Measurements from ENCODE around the gene TRIOBP.
A peak's percentile ranks its signal among the peaks of the same experiment; 100 is the strongest.

The TRIOBP gene

GRCh38 chr22:37731804-37732471, 35.1 kb downstream of the TRIOBP start:
- no peak for DNase-seq

- DNase-seq, result no peak
Observed at GRCh38 chr22:37732699-37733607, 36.1 kb downstream of the TRIOBP start.

GRCh38 chr22:37733625-37734401, 37.0 kb downstream of the TRIOBP start:
- DNase-seq, result no peak

- DNase-seq, result no peak
Observed at GRCh38 chr22:37734402-37734700, 37.5 kb downstream of the TRIOBP start.

- peak in 23 of 51 donors; percentile 8 to 55 (median 23) for DNase-seq
Observed at GRCh38 chr22:37734964-37735451, 38.2 kb downstream of the TRIOBP start.

GRCh38 chr22:37739035-37739434, 42.2 kb downstream of the TRIOBP start:
- no peak for DNase-seq

GRCh38 chr22:37739611-37740049, 42.8 kb downstream of the TRIOBP start:
- DNase-seq, result peak in 2 of 51 donors; percentile 10 to 17

GRCh38 chr22:37740455-37741311, 43.8 kb downstream of the TRIOBP start:
- DNase-seq, result no peak

GRCh38 chr22:37741312-37741795, 44.5 kb downstream of the TRIOBP start:
- peak in 8 of 51 donors; percentile 2 to 31 (median 12) for DNase-seq

GRCh38 chr22:37742376-37743171, 45.7 kb downstream of the TRIOBP start:
- DNase-seq, result no peak

GRCh38 chr22:37744589-37744988, 47.7 kb downstream of the TRIOBP start:
- DNase-seq, result no peak

GRCh38 chr22:37745548-37746365, 48.9 kb downstream of the TRIOBP start:
- peak; percentile 14 to 94 (median 77) for DNase-seq

GRCh38 chr22:37746366-37747079, 49.7 kb downstream of the TRIOBP start:
- no peak for DNase-seq

GRCh38 chr22:37747080-37747714, 50.3 kb downstream of the TRIOBP start:
- no peak for DNase-seq

- no peak for DNase-seq
Observed at GRCh38 chr22:37747715-37748100, 50.9 kb downstream of the TRIOBP start.

GRCh38 chr22:37748659-37749058, 51.8 kb downstream of the TRIOBP start:
- DNase-seq, result no peak

- no peak for DNase-seq
Observed at GRCh38 chr22:37749226-37749625, 52.4 kb downstream of the TRIOBP start.
